Hematopoietic multipotent progenitor cell treated with erythropoietin and hydrocortisone succinate and interleukin-3 and kit ligand, for 8 days (in vitro differentiated cells): Measurements from ENCODE around the gene RNF151.
"Not testable (repeated sequence)": the region's sequence is repeated elsewhere in the genome, so short reads cannot be mapped to it uniquely, and the experiment has no call there.

Experiments used
- DNase-seq: peaks from one replicate; pipeline ENCODE4 v3.0.0-alpha.2; 2015

Gene RNF151

GRCh38 chr16:1939833-1940232, 26.8 kb upstream of the RNF151 start:
- not testable (repeated sequence) for DNase-seq

DNA sequence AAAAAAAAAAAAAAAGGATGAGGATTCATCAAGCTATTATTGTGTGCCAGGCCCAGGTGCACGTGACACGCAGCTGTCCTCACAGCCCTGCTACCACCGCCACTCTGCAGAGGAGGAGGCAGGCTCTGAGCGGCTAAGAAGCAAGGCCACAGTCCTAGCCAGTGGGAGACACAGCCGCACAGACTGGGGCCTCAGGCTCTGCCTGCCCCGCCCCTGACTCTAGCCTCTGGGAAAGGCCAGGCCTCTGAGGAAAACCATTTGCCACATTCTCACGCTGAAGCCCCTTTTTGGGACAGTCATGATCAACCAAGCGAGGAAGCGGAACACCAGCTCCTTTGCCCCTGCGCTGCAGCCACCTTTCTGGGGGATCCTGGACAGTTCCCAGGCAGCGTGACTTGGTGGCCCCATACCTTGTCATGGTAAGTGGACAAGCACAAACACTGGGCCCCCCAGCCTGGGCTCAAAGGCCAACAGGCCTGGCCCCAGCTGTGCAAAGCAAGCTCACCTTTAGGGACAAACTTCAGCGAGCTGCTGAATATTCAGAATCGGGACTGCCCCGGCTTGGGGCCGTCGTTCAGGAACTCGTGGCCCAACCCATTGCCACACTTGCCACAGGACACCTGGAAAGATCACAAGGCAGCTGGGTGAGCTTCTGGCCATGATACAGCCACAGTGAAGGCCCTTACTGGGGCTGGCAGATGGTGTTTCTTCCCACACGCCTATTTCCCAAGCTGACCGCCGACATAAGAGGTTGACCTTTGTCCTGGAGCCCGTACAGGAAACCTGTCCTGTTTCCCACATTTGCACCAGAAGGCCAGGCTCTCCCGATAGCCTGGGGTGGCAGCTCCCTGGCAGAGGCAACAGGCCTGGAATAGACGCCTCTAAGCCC, 26.1 kb upstream of the RNF151 start:
- DNase-seq = no peak

DNA sequence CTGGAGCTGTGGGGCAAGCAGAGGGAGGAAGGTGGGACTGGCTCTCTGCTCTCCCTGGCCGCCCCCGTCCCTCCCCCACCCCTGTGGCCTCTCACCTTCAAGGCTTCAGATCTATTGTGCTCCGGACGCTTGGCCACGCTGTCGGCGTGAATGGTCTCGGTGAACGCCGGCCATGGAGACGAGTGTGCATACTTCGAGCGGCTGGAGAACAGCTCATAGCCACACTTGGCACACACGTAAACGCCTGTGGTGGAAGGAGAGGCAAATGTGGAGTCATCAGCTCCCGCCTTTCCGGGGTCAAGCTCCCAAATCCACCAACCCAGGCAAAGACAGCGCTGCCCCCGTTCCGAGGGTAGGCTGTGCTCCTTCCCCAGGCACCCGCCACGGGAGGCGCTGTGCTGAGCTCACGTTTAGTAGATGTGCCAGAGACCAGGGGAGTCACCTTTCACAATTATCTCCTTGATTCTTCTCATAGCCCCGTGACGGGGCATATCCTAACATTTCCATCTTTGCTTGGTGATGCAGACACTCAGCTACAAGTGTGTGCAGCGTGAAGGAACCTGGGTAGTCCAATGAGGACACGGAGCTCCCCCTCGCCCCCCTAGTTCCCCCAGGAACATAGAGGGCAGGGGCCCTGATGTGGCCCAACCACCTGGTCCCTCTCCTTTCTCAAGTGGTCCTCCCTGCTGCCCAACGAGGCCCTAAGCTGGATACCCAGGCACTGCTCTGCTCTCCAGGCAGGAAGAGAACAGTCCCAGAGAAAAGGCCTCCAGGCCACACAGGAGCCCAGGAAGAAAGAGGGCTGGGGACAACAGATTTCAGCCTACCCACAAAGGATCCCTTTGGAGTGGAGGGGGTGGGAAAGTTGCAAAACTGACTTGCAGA, 25.3 kb upstream of the RNF151 start:
- DNase-seq = no peak

DNA sequence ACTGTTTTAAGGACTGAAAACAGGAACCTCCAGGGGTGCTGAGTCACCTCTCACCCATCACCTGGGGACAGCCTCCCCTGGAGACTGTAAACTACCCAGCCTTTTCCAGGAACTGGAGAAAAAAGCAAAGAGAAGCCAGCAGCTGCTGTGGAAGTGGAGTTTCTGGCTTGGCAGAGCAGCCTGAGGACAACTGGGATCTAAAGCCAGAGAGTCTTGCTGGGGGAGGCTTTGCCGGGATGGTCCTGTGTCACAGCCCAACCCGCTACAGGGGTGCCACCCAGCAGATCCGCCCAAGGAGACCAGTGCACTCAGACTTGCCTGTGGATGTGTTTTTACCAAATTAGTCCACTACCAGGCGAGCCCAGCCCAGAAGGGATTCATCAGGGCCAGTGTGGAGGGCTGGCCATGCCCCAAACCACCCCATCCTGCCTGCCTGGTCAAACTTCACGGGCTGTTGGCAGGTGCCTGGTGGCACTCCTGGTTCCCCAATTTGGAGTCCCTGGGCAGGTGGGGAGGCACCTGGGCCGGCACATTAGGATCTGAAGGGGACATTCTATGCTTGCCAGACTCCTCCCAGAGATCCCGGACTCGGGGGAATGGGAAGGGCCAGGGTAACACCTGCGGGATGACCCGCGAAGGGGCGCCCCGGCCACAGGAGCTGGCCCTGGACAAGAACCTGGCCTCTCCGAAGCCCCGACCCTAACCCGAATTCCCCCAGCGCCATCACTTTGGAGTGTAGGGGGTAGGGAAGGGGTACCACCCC, 24.4 kb upstream of the RNF151 start:
- DNase-seq = peak; percentile 29

DNA sequence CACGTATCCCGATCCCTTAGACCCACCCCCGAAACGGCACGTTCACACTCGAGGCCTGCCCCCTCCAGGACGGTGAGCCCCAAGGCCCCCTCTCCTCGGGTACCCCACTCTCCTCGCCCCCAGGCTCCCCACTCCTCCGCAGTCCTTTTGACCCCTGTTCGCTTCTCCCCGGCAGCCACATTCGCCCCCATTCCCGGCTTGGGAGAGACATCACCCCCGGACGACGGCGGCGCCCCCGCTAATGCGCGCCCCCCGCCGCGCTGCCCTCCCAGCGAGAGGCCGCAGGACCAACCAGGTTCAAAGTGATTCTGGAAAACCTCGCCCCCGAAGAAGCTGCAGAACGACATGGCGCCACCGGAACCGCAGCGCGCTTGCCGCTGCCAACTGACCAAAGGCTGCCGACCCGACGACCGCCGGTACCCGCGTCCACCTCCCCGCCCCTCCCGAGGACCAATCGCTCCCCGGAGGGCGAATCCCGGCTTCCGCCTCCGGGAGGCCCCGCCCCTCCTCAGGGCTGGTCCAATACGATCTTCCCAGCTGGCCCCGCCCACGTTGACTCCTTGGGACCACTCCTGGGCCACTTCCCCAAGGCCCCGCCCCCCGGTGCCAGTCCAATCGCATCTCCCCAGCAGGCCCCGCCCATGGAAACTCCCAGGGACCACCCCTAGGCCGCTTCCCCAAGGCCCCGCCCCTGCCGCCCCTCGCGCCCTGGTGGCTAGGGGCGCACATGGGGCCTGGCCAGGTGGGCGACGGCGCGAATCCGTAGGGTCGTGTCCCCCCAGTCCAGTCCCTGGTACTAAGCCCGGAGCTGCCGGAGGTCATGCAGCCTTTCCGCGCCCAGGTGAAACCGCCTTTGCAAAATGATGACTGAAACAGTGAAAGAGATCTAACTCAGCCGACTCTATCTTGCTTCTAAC, 23.6 kb upstream of the RNF151 start, which contains the start of gene MSRB1:
Gene MSRB1 (minus strand): TSS at position 390 of the 917 bp plus-strand sequence. CDS start 43 bp downstream, at position 347.
- DNase-seq = peak; percentile 98

DNA sequence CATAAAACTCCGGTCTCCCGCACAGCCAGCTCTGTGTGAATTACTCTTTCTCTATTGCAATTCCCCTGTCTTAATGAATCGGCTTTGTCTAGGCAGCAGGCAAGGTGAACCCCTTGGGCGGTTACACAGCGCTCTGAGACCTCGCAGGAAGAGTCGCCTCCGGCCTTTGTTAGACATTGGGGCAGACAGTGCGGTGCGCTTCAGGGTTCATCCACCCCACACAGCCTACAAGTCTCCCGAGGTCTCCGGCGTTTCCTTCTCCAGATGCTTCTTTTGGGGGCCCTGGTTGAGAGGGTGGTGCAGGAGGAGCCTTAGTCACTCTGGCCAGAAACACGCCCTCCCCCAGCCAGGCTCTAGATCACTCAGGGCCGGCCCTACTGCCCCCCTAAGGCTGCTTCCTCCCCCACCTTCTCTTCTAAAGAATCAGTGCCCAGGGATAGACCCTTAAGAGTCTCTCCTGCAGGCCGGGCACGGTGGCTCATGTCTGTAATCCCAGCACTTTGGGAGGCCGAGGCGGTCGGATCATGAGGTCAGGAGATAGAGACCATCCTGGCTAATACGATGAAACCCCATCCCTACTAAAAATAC, 21.9 kb upstream of the RNF151 start:
- no peak for DNase-seq

DNA sequence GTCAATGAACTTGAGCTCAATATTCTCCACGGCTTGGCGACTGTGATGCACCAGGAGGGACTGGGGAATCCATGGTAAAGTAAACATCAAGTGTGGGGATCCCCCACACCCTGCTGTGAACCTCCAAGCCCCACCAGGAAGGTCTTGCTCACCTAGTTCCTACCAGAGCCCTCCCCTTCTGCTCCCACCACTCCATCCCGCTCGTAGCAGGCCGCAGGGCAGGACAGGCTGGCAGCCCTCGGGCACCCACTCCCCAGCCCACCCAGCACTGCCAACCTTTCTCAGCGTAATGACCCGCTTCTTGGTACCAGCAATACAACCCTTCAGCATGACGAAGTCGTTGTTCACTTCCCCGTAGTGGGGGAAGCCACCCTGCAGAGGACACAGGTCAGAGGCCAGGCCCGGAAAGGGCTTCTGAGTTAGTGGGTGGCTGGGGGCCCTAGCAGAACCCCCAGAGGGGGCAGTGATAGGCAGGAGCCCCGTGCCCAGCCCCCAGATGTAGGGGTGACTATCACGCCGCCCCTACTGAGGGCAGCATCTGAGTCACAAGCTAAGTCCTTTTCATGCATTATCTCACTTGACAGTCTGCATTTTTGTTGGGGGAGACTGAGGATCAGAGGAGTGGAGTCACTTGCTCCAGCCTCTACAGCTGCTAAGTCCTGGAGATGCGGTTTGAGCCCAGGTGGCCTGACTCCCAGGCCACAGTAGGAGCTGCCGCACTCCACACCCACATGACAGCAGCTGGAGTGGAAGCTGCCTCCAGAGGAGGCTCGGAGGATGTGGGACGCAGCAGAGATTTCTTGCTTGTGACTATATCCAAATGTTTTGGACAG, 20.9 kb upstream of the RNF151 start:
- no peak for DNase-seq

GRCh38 chr16:1946495-1947368, 19.9 kb upstream of the RNF151 start:
- DNase-seq = no peak

- DNase-seq = no peak
Measured at GRCh38 chr16:1947369-1947670, 19.3 kb upstream of the RNF151 start.

DNA sequence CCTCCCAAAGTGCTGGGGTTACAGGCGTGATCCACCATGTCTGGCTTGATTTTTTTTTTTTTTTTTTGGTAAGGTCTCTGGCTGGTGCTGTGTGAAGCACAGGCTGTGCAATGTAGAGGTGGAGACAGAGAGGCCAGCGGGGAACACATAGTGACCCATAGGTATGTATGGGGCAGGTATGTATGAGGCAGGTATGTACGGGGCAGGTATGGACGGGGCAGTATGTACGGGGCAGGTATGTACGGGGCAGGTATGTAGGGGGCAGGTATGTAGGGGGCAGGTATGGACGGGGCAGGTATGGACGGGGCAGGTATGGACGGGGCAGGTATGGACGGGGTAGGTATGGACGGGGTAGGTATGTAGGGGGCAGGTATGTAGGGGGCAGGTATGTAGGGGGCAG, 17.1 kb upstream of the RNF151 start:
- DNase-seq = no peak

DNA sequence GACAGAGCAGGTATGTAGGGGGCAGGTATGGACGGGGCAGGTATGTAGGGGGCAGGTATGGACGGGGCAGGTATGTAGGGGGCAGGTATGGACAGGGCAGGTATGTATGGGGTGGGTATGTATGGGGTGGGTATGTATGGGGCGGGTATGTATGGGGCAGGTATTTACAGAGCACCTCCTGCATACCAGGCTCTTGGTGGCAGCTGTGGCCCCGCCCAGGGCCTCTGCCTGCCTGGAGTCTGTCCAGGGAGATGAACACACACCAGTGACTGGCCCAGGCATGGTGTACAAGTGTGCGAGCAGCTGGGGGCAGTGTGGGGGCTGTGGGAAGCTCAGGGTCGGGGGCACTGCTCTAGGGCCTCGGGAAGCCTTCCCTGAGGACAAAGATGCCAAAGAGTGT, 16.6 kb upstream of the RNF151 start:
- no peak for DNase-seq

DNA sequence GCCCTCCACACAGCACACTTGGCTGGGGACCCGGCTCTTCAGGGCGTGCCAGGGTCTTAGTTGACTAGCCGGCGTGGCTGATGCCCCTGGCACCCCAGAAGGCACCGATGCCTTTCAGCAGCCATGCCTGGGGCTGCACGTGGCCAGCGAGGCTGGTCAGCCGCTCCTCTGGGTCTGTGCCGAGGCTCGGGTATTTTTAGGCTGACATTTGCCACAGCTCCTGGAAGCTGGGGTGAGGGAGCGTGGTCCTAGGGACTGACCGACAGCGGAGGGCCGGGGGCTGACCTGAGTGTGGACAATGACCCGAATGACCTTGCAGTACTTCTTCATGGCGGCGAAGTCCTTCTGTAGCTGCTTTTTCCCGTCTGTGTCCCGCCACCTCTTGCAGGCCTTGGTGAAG, 16.1 kb upstream of the RNF151 start:
- DNase-seq = no peak

- no peak for DNase-seq
Measured at GRCh38 chr16:1953734-1954133, 12.9 kb upstream of the RNF151 start.

DNA sequence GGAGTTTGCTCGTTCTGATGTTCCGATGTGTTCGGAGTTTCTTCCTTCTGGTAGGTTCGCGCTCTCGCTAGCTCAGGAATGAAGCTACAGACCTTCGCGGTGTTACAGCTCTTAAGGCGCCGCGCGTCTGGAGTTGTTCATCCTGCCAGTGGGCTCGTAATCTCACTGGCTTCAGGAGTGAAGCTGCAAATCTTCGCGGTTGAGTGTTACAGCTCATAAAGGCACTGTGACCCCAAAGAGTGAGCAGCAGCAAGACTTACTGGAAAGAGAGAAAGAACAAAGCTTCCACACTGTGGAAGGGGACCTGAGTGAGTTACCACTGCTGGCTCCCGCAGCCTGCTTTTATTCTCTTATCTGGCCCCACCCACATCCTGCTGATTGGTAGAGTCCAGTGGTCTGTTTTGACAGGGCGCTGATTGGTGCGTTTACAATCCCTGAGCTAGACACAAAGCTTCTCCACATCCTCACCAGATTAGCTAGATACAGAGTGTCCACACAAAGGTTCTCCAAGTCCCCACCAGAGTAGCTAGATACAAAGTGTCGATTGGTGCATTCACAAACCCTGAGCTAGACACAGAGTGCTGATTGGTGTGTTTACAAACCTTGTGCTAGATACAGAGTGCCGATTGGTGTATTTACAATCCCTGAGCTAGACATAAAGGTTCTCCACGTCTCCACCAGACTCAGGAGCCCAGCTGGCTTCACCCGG, 9.1 kb upstream of the RNF151 start:
- DNase-seq = not testable (repeated sequence)

- not testable (repeated sequence) for DNase-seq
Measured at GRCh38 chr16:1958143-1958491, 8.5 kb upstream of the RNF151 start.

- DNase-seq = no peak
Measured at GRCh38 chr16:1958715-1959268, 7.9 kb upstream of the RNF151 start.

GRCh38 chr16:1959269-1960039, 7.2 kb upstream of the RNF151 start, which contains the start of gene NDUFB10:
NDUFB10 (plus strand) TSS chr16:1959538; CDS start chr16:1959625, 87 bp downstream.
- DNase-seq = peak; percentile 87
